Suprapubic skin (tissue), 3 donors: Measurements from ENCODE around the gene MELK.

Source experiments
- EP300 ChIP-seq: sonication (generic); formaldehyde crosslinking; IDR thresholded peaks from one replicate; pipeline ENCODE4 v1.6.1; 2017; ENCODE audit warnings: antibody characterized with exemption
- POLR2A ChIP-seq, 2 donors: fragments of 450-650 bp; IDR thresholded peaks; one replicate each; pipeline ENCODE4 v1.6.1; 2017; ENCODE audit warnings: antibody characterized with exemption in 2 of 2, mild to moderate bottlenecking in 2 of 2, moderate library complexity in 2 of 2
- TF ChIP-seq, protein P1 (sequence below), 2 donors: fragments of 200-600 bp in 1 of 2; fragments of 450-650 bp in 1 of 2; sonication (generic) in 1 of 2; IDR thresholded peaks; one replicate each; pipeline ENCODE4 v1.5.1; 2016 to 2019; ENCODE audit warnings: antibody characterized with exemption in 2 of 2, mild to moderate bottlenecking in 1 of 2, moderate library complexity in 1 of 2

DNA sequence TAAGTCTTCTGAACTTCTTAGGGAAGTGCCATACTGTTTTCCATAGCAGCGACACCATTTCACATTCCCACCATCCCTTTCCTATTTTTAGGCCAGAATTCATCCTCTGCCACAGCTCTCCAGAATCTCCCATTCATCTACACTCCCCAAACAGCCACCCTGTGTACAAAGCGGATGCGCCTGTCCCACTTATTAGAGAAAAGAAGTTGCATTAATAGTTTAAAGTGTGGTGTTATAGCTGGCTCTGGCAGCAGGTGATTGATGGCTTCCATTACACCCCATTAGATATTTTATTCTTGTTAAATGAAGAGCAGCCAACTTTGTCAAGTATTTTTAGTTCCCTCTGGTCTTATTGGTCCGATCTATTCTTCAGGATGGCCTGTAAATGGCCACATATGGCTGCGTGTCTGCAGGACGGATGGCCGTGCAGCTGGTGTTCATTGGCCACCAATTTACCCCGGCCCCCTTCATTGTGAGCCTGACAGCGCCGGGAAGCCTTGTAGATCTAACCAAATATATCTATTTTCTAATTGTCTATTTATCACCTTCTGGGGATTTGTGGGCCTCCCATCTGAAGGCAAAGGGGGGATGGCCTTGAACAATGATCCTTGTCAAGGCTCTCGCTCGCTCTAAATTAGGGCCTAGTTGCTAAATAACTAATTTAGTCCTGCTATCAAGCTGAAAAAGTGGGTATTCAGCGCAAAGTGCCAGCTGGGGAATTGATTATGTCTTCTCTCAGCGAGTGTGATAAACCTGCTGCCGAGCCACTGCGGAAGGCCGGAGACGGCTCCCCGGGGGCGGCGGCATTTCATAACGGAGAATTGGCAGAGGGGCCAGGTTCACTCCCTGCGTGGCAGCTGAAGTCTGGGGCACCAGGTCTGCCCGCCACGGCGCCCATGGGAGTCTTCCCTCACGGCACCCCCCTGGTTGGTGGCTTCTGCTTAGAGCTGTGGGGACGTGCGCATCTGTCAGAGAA is 141.1 kb downstream of the MELK start:
- TF ChIP-seq, protein P1, sequence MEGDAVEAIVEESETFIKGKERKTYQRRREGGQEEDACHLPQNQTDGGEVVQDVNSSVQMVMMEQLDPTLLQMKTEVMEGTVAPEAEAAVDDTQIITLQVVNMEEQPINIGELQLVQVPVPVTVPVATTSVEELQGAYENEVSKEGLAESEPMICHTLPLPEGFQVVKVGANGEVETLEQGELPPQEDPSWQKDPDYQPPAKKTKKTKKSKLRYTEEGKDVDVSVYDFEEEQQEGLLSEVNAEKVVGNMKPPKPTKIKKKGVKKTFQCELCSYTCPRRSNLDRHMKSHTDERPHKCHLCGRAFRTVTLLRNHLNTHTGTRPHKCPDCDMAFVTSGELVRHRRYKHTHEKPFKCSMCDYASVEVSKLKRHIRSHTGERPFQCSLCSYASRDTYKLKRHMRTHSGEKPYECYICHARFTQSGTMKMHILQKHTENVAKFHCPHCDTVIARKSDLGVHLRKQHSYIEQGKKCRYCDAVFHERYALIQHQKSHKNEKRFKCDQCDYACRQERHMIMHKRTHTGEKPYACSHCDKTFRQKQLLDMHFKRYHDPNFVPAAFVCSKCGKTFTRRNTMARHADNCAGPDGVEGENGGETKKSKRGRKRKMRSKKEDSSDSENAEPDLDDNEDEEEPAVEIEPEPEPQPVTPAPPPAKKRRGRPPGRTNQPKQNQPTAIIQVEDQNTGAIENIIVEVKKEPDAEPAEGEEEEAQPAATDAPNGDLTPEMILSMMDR (IDR thresholded peaks at IDR 0.05), result no peak
- TF ChIP-seq POLR2A (IDR thresholded peaks at IDR 0.05) (no peak), EP300 (no peak)
